NCI-H187 (cell line): ENCODE data around the gene EBF3.

Experiments
- DNase-seq, 2 experiments: peaks; one replicate each; lab custom pipeline; 2025; lab: John Stamatoyannopoulos, UW

EBF3 gene

DNA sequence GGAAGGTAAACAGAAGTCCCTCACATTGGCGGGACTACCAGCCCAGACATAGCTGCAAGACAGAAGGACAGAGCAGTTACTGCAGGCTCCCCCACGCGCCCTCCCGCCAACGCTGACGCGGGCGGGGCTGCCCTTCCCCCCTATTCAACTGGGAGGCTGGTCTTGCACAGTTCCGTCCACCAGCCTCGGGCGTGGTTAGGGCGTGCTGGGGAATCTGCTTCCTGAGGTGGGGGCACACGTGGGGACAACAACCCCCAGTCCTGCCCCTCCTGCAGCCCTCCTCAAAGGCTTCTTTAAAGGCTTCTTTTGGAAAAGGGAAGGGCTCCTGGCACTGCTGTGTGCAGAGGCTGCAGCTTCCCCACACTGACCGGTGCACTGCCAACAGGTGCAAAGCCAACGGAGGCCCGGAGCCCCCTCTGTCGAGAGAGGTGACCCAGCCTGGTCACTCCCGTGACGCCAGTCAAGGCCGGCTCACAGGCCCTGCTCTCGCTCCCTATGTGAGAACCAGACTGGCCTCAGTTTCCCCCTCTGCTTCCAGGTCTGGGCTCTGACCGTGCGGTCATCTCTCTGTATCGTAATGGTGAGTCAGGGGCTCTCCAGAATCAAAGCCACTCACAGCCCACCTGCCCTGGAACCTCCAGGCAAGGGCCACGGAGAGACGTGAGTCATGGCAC, 126.0 kb downstream of the EBF3 start:
- DNase-seq: no peak

DNA sequence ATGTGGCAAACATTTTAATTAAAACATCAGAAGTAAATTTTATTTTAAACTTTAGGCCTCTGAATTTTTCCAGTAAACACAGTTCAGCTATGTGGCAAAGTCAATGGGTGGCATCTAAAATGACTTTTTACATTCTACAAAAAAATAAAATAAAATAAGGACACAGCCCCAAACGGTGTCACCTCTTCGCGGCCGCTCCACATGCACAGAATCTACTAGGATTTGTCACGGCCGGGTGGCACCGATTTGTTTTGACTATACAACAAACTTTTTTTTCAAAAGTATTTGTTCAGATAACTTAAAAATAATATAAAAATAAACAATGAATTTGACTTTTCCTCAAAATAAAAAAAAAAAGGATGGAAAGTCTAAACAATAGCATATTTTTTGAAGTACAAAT, 127.8 kb downstream of the EBF3 start:
- DNase-seq: no peak

DNA sequence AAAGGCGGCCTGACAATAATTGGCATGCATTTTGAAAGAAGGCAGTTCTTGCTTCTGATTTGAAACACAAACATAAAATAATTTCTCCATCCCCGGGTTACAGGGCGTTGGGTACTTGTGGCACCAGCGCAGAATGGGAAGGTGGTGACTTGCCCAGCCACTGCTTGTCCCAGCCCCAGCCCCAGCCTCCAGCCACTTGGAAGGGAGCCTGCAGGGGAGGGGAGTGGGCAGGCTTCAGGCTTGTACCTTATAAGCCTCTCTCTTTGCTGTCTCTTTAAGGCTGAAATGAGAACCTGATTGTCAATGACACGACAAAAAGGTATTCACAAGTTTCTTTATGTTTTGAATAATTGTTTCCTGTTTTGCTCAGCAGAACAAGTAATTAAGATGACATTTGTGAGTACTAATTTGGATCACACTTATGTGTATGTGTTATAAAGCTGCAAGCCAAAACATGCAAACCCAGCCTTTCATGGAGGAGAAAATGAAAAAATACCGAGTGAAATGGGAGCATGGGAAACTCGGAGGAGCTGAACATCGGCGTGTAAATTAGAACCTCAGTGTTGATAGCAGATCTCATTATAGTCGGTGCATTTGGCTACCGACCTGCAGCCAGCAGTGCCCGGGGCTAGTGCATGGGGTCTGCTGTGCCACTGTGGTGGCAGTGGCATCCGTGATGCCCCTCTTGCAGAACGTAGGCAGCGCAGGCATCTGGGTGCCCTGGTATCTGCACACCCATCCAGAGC, 129.9 kb downstream of the EBF3 start:
- no peak for DNase-seq

DNA sequence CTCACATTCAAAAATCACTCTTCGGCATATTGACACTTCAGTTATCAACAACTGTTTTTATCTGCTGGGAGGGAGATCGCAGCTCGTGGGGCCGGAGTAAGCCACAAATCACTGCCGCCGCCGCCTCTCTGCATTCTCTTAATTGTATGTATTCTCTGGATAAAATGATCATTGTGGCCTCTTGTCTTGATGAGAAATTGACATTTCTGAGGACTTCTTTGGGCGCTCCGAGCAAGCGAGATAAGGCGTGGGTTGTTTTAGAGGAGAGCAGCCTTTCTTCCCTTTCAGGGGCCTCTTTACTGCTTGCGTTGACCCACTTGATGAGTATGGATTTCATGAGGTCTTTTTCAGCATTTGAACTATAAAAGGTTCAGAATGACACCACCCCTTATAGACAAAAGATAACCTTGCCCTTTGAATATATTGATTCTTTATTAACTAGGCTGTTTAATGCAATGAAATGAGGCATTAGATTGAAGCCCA, 130.6 kb downstream of the EBF3 start:
- DNase-seq: no peak

DNA sequence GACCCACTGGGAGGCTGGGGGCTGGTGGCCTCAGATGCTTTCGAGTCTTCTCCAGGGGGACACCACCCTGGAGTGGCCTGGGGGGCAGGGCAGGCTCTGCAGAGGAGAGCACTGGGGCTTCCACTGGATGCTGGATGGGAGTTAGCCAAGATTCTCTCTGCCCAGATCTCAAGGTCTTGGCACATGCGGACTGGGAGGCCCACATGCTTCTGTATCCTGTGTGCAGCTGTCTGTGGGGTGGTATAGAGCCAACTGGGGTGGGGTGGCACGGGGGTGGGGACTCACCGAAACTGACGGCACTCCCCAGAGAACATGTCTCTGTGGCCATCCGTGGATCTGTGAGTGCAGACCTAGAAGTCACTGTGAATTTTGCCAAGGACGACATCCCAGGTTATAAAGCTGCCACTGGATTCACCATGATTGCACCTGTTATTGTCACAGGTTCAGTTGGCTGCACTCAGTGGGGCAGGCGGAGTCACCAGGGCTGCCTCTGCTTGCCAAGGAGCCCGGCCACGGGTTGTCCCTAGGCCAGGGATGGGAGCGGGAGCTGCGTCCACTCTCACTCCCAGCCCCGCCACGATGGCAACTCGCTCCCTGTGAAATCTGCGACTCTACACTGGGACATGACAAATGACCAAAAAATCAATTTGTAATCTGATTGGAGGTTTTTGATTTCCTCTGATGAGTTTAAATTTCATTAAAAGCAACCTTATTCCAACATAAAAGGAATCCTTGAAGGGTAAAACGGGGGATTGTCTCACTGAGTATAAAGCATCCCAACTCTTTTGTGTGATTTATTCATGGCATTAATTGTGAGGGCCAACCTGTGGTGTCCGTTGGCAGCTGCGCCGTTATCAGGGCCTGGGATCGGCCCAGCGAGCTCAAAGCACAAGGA, 131.3 kb downstream of the EBF3 start:
- DNase-seq: no peak

DNA sequence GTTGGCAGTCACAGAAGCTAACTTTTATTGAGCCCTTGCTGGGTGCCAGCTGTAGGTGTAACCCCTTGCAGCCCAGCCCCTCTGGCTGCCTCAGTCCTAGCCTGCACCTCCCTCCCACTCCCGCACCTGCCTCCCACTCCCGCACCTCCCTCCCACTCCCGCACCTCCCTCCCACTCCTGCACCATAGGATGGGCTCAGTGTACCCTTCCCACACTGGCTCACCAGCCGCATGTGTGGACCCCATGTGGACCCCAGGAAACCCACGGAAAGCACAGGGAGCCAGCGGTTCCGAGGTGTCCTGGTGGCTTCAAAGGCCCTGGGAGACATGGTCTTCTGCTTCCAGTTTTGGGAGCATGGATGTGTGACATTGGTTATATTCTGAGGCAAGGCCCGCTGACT, 132.9 kb downstream of the EBF3 start:
- no peak for DNase-seq

DNA sequence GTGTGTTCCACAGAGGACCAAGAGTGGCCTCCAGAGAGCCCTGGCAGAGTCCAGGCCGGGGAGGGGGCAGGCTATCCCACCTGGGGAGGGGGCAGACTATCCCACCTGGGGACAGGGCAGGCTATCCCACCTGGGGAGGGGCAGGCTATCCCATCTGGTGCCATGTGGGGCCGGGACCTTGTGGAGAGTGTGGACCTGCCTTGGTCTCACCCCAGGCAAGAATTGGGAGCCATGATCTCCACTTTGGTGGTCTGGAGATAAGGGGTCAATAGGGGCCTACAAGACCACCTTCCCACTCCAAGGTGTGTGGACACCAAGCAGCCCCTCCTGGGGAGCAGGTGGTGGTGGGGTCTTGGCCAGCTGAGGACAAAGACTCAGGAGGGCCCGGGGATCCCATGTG, 138.2 kb downstream of the EBF3 start:
- DNase-seq: no peak

DNA sequence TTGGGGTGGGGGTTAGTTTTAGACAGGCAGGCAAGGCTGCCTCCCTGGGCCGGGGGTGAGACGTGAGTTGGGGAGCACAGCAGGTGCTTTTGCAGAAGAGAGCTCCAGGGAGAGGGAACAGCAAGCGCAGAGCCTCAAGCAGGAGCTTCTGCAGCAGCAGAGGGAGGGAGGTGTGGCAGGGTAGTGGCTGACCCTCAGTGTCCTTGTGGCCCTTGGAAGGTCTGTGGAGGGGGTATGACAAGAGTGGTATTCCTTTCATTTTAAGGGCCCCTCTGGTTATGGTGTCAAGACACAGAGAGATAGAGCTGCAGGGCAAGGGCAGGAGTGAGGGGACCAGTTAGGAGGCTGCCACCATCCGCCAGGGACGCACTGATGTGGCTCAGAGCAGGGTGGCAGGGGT, 138.9 kb downstream of the EBF3 start:
- DNase-seq: no peak

DNA sequence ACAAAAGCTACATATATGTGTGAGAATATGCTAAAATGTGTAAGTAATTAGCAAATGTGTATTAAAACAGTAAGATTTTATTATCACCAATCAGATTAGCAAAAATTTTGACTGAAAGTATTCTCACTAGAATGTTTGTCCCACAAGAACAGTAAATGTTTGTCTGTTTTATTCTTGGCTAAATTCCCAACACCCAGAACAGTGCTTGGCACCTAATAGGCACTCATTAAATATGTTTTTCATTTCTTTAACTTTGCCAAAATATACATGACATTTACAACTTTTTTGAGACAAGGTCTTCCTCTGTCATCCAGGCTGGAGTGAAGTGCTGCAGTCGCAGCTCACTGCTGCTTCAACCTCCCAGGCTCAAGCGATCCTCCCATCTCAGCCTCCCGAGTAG, 143.6 kb downstream of the EBF3 start:
- no peak for DNase-seq

DNA sequence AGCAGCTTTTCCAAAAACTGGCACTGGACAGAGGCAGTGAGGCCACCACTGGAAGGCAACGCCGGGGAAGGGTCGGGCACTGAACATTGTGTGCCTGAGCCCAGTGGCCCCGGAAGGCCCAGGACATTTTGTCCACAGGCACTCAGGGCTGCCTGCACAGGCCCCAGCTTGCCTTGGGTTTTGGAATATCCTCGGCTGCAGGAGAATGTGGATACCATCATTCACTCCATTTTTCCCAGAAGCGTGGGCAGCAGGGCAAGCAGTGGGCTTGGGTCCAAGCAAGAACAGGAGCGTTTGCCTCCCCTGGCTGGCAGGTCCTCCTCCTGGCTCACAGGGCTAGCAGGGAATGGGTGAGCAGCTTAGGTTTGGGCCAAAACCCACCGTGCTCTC, 147.4 kb downstream of the EBF3 start:
- no peak for DNase-seq

DNA sequence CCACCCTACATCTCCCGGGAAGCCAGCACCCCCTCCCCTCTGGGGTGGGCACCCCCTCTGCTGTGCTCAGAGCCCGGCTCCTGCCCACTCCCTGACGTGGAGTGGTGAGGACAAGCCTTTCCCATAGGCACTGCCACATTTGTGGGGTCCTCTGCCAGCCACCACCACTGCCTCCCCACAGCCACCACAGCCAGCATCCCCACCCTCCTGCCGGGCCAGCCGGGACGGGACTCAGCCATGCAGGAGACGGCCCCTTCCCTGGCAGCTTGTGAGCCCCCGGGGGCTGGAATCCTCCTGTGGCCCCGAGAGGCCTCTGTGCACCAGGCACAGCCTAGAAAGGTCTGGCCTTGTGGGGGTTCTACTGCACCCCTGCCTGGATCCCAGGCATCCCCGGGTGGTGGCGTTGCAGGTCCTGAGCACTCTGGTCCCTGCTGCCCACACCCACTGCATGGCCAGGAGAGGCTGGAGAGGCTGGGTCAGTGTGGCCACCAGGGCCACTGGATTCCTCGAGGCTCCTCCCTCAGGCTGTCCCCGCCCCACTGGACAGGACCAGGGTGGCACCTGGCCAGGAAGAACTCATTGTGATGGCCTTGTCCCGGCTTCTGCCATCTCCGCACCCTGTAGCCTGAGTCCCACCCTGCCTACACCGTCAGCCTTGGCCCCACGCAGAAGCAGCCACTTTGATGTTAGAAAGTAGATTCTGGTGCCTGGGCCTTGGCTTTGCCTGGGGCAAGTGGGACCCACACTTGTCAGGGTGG, 148.0 kb downstream of the EBF3 start:
- no peak for DNase-seq

DNA sequence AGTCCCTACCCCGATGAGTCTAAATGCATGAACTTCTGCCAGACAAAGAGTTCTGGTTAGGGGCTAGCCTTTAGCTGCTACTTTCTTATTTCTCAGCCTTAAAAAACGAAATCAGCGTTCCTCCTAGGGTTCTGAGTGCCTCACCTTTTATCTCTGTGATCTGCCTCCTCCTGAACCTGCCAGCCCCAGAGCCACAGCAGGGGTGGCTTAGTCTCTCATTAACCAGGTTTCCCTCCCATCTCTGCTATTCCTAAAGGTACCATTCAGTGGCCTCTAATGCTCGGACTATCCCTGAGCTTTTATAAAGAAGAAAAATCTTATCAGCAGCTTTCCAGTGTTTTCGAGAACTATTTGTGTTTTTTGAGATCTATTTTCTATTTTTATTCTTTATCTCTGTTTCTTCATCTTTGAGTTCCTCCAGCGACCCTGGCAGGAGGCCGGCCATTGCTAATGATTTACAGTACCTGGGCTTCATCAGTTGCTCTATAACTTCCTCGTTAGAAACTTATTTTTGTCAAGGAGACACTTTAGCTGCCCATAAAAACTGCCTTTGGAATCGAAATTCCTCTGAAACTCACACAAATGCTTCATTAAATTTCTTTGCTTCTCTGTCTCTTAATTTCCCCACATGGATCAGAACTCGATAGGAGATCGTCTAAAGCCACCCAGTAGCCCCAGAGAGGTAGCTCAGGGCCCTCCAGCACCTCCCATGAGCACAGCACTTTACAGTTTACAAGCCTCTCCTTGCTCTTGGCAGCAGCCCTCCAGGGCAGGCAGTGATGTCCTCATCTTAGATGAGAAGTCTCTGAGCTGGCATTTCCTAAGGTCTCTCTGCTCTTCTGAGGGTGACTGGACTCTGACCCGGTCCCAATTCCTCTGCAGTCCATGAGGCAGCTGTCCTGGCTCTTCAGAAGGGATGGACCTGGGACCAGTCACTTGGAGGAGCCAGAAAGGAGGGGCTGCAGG, 149.1 kb downstream of the EBF3 start:
- DNase-seq: no peak

DNA sequence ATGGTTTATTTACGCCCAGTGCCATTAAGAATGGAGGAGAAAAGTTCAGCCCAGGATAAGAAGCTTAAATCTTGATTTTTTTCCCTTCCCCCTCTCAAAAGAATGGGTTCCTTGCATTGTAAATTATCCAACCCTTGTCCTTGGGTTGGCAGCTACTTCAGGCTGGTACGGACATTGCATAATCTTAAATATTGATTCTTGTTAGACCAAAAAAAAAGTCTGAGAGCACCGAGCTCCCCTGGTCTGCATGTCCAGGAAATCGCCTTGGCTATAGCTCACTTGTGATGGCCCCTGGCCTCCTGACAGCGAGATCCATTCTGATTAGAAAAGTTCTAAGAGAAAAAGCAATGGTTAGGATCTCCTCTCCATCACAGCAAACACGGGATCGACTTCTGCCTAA, 151.7 kb downstream of the EBF3 start:
- DNase-seq: no peak

DNA sequence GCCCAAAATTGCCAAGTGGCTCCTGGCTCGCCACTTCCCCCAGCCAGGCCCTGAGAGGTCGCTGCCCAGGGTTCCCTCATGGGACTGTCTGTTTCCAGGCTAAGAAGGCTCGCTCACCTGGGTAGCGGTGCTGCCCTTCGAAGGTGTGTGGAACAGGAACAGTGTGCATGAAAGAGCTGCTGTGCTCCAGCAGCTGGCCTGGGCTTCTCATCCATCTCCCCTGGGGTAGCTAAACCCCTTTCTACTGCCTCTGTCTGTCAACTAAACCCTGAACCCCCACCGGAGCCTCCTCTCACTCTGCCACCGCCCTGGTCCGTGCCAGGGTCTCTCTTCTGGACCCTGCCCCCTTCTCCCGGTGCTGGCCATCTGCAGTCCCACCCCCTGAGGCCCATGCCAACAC, 152.9 kb downstream of the EBF3 start:
- DNase-seq: no peak

DNA sequence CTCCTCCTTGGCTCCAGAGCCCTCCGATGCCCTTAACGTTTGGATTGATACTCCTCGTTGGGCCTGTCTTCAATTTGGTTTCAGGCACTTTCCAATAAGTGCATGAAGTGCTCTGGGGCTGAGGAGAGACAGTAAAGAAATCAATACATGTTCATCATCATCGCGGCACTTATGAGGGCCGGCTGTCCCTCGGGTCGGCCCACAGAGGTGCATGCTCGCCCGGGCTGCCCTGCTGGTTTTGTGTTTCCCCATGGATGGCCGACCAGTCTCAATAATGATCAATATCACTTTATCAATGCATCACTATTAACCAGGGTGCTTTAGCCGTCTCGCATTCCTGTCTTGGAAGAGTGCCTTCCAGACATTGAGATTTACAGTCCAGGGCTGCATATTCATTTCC, 154.2 kb downstream of the EBF3 start:
- no peak for DNase-seq

DNA sequence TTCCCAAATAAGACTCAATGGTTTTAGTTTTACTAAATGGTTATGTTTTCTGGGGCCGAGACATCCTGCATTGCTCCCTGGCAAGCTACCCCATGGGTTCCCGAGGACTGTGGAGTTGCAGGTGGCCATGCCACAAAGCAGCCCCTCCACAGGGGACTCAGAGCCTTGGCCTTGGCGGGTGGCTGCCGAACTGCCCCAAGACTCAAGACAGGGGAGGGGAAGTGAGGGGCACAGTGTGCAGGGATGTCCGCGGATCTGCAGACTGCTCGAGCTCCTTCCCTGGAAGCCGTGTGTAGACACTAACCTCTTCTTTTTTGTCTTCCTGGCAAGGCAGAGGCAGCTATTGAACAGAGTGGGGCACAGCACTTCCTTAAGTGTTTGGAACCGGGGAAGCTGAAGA, 154.6 kb downstream of the EBF3 start:
- no peak for DNase-seq

DNA sequence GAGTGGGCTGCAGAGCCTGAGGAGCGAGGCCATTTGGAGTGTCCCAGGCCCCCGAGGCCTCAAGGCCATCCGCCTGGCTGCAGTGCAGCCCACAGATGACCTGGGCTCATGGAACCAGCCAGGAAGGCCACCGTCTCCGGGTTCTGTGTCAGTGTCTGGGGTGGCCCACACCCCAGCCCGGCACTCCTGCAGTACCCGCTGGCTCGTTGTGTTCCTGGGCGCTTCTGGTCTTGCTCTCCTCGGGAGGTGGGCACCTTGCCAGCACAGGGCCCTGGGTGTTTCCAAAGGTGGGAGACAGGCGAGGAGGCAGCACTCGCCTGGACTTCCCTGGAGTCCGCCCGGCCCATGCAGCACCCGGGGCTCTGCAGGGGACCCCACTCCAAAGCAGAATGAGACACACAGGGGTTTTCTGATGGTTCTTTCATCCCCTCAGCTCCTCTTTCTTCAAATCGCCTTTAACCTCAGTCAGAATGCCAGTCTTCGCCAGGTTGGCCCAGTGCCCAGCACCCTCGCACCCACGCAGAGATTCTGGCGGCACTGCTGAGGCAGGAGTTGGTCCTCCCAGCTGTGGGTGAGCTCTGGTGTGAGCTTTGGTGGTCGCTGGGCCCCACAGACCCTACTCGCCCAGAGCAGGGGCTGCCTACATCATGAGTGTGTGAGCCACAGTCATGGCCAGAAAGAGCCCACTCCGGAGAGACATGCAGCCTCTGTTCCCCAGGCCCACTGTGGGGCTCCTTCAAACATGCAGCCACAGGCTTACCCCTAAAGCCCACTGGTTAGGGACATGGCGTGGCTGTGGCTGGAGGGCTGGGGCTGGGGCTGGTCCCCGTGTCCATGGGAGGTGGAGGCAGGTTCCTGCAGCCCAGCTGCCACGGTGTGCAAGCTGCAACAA, 155.7 kb downstream of the EBF3 start:
- DNase-seq: no peak

DNA sequence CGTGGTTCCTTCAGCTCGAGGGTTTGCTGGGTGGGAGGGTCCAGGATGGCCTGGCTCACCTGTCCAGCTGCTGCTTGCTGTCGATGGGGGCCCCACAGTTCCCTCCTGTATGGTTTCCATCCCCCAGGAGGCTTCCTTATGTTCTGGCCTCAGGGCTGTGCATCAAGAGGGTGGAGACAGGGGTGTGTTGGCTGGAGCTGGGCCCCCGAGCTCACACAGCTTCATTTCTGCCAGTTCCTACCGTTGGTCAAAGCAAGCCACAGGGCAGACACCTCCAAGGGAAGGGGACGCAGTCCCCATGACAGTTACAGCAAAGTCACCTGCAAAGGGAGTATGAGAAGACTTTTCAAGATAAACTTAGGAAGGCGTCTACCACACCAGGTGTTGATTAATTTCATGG, 156.9 kb downstream of the EBF3 start:
- DNase-seq: no peak

DNA sequence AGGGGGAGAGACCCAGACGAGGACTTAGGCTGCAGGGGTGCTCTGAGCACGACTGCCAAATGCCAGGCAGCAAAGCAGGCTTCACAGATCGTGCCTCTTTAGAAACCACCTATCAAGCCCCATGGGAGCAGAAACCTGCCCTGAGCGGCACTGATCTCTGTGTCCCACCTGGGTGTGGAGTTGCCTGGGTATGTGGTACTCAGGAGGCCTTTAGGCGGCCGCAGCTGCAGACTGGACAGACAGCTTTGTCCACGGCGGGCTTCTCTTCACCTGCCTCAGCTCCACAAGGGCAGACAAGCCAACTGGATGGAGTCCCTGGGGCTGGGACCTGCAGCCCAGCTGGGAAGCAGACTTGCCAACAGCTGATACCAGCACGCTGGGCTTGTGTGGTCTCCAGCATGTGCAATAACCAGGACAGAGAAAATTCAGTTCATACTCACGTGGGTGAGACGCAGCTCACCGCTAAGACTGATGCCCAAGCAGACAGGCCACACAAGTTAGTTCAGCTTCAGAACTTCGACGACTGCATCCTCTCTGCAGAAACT, 163.2 kb downstream of the EBF3 start:
- no peak for DNase-seq

DNA sequence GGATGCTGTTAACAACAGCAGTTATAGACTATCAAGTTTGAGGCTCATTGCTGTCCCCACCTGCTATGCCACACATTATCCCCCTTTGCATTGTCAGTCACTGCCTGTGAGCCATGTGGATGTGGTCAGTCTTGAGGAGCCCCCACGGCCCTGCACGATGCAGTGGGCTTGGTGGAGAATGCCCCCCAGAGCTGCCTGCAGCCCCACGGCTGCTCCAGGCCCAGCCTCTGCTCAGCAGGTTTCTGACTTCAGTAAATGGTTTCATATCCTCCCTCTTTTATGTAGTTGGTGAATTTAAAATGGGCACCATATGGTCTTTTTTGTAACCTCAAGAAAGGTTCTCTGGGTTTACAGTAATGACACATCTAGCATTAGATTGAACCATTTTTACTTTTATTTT, 164.1 kb downstream of the EBF3 start:
- DNase-seq: no peak
